Vagina (tissue), 1 donor: ENCODE measurements around the gene OR1I1. TPM values are rescaled to one million over a fixed set of nuclear protein-coding genes. Genes with fewer than 3 reads are reported as not detected.

Experiments used
- total RNA-seq: library from RNA; depleted of rRNA; stranded (reverse); fragments of >200 nt; gene quantifications from one replicate; pipeline ENCODE4 v1.2.3, GENCODE V29; 2016

OR1I1 gene
- total RNA-seq, 1 donor from 2014 or later: not detected

Other genes starting within 250 kb of the OR1I1 start
- 0.74 TPM for gene OR7A5, start 247.0 kb upstream of the OR1I1 start, total RNA-seq
- gene OR7C1, start 247.0 kb upstream of the OR1I1 start, total RNA-seq: 0.74 TPM
- gene OR7A10, start 233.3 kb upstream of the OR1I1 start, total RNA-seq: not detected
- gene OR7A17, start 196.1 kb upstream of the OR1I1 start, total RNA-seq: not detected
- gene OR7C2, start 140.7 kb upstream of the OR1I1 start, total RNA-seq: not detected
- not detected for gene SLC1A6, start 102.3 kb upstream of the OR1I1 start, total RNA-seq
- gene CASP14, start 32.7 kb upstream of the OR1I1 start, total RNA-seq: 34.6 TPM
- gene SYDE1, start 25.2 kb downstream of the OR1I1 start, total RNA-seq: 31.9 TPM
- 76.6 TPM for gene NOTCH3, start 118.8 kb downstream of the OR1I1 start, total RNA-seq
- 14.0 TPM for gene EPHX3, start 150.2 kb downstream of the OR1I1 start, total RNA-seq